Stimulated activated CD8-positive, alpha-beta memory T cell treated with anti-CD3 and anti-CD28 coated beads, Interleukin-15, amount 100 ng/mL, for 48 hours (primary cell): ENCODE data around the gene DRGX.

Experiments used
- DNase-seq, 2 donors: peaks; one replicate each; pipeline ENCODE4 v3.0.0-alpha.2; 2020; ENCODE audit warnings: low read depth in 2 of 2

DRGX gene

GRCh38 chr10:49395741-49396665, at the start of gene DRGX:
DRGX (minus strand) TSS chr10:49396089; CDS start chr10:49395440, 649 bp downstream.
- no peak for DNase-seq

DNA sequence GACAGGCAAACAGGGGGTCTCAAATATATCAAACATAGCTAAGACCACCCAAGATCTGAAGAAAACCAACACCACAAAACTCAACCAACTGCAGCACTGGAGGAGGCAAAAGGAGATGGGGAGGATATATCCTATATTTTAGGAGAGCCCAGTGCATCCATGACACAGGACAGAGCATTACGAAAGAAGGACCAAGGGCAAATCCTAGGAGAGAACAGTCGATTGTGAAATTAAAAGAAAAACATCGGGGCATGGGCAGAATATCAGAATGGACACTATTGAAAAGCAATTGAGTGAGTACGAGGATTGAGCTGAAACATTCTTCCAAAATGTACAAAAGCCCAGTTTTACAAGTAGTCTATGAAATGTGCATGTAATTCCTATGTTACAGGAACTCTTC, 48.5 kb upstream of the DRGX start:
- no peak for DNase-seq

DNA sequence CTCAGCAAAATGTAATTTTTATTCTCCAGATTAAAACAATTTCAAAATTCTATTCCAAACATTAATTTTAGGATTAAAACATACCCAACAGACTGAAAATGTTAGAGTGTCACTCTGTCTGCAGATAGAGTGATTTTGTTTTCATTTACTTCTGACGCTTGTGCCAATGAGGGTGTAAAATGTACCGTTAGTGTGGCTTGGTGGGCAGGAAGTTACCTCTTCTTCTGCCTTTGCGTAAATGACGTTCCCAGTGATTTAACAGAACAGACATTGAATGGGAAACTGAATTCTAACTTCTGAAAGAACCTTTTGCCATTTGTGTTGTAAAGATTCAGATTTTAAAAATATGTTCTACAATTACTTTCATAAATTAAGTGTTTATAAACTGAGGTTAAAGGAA, 47.0 kb upstream of the DRGX start:
- DNase-seq = no peak

- no peak for DNase-seq
Measured at GRCh38 chr10:49441488-49442476, 45.9 kb upstream of the DRGX start.

GRCh38 chr10:49435225-49435624, 39.3 kb upstream of the DRGX start:
- no peak for DNase-seq

DNA sequence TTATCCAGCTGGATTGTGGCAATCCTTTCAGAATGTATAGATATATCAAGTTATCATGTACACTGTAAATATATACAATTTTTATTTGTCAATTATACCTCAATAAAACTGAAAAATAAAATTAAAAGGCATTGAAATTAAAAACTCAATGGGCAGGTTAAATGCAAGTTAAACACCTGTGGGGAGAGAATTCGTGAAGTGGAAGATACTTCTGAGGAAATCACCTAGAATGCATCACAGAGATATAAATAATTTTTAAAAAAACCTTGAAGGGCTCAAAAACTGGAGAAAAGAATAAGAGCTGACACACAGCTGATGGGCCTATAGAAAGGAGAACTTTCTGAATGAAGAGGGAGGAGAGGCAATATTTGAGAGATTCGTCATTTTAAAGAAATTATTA, 37.2 kb upstream of the DRGX start:
- no peak for DNase-seq

DNA sequence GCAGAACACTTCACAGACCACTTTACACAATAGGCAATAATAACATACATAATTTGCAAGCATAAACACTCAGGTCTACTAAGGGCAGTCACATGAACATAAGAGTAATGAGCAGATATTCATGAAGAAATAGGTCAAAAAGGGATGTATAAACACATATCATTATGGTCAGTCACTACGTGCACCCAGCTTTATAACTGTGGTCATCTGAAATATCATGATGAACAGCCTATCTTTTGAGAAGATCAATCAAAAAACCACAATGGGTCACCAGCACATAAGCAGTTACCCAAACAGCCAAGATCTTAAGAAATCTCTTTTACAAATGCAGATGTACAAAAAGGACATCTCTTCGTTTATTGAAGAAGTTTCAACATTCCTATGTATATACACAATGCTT, 35.5 kb upstream of the DRGX start:
- DNase-seq = no peak

DNA sequence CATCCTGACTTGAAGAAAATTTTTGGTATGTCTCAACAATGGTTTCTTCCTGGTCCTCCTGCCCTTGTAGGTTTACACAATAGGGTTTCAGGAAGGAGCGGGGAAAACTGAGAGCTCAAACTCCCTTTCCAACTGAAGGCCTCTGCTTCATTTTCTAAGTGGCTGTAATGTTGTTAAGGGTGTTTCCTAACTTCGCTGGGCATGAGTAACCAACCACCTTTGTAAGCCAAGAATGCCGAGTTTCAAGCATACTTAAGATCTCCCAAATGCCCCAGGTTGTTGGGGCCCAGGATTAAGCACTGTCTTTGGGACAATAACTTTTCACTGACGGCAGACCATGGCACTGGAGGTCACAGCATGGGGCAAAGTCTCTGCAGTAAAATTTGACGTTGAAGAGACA, 33.6 kb upstream of the DRGX start:
- DNase-seq = no peak

DNA sequence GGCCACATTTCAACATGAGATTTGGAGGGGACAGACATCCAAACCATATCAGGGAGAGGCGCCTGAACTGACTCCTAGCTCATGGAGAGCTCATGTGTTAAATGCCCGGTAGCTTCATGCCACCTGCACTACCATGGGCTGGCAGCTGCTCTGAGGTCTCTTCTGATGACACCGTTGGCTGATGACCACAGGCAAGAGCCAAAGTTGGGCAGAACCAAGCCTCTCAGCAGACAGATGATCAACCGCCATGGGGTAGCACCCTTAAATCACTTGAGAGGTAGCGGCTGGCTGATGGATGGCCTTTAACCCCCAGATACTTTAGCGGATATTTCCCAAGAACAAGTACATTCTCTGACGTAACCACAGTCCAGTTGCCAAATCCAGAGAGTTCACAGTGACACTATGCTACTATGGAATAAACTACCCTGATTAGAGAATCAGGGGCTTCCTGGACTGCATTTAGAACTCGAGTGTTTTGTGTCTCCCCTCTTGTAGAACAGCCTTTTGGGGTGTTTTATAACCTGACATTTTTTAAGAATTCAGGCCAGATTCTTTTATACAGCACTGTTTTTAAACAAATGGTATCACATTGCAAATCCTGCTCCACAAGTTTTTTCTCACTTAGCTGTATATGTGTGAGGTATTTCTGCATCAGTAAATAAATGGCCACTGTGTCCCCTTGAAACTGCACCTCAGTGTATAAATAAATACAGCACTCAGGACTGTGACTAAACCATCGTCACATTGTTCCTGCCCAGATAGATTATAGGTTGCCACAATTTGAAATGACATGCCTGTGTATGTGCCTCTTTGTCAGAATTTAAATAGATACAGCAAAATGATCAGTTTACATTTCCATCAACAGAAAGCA, 30.8 kb upstream of the DRGX start:
- DNase-seq = no peak

DNA sequence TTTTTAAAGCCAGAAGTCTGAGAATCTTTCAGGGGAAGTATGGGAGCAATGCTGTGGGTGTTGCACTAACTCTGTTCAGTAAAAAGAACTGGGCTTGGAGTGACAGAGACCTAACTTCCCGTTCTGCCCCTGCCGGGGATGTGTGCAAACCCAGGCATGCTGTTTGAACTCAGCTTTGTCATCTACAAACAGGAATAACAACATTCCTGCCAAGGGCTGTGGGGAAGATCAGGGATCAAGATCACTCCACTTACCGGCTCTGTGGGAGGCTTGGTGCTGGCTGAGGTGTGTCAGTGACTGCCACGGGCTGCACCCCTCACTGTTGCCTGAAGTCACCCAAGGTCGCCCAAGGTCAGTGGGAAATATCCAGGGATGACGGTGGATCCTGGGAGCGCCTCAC, 23.1 kb upstream of the DRGX start:
- DNase-seq = no peak

DNA sequence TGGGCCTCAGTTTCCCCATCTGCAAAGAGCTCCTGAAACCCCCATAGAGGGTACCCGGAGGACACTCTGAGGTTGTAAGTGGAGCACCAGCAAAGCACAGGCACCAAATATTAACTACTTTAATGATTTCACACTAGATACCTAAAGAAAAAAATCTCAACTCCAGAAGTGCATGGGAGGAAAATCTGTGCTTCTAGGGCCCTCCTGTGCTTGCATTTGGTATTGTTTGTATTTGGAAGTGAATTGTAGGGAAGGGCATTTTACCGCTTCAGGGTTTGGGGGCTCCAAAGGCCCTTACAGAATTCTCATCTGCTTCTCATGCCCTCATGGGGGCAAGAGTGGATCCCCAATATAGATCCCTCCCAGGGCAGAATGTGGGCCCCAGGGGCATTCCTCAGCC, 22.4 kb upstream of the DRGX start:
- DNase-seq = no peak

DNA sequence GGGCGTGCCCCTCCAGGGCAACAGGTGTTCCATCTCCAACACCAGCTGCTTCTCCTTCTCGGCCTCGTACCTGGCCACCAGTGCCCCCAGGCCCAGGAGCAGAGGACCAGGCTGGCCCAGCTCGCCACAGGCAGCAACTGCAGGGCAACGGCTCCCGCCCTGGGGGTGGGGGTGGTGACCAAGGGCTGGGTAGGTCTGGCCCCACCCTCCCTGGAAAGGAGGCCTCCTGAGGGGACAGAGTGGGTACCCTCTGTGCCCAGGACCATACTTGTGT, 22.1 kb upstream of the DRGX start:
- DNase-seq = no peak

DNA sequence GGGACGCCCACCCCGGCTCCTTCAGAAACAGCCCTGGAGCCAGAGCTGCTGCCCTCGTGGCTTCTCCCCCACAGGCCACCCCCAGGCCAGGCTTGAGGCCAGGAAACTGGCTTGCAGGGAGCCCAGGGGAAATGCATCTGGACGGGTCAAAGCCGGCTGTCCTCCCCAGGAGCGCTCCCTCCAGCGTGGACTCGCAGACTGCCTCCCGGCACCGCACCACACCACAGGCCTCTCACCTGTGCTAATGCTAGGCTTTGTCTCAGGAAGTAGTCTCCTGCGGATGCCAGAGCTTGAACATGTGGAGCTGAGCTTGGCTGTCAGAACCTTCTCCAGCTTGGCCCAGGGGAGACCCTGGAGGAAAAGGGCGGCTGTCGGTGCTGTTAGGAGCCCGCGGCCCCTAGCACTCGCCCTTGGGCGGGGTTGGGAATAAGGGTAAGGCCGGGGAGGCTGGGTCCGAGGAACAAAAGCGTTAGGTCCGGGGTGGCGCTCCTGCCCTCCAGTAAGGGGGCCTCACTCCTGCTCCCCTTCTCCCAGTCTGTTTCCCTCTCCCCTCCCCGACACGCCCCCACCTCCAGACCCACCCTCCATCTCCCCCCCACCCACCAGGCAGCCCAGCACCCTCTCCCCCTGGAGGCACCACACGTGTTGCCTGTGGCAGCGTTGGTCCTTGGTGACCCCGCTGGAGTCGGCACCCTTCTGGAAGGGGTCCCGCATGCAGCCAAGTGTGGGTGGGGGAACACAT, 21.6 kb upstream of the DRGX start:
- no peak for DNase-seq

GRCh38 chr10:49415846-49416245, 20.0 kb upstream of the DRGX start:
- no peak for DNase-seq

- DNase-seq = no peak
Measured at GRCh38 chr10:49415109-49415508, 19.2 kb upstream of the DRGX start.

DNA sequence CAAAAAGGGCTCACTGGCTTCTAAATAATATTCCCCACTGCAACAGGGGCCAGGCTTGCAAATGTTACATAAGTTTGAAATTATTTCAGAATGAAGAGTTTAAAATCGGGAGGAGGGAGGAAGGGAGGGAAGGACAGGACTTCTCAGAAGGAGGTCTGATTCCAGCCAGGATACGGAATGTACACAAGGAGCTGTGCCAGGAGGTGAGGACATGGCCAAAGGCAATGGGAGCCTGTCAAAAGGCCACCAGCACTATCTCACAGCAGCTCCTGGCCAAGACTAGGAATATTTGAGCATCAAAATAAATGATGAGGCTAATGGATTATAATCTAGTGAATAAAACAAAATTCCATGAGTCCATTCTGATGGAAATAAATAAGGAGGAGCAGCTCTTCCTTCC, 18.6 kb upstream of the DRGX start:
- no peak for DNase-seq

- no peak for DNase-seq
Measured at GRCh38 chr10:49412571-49412970, 16.7 kb upstream of the DRGX start.

DNA sequence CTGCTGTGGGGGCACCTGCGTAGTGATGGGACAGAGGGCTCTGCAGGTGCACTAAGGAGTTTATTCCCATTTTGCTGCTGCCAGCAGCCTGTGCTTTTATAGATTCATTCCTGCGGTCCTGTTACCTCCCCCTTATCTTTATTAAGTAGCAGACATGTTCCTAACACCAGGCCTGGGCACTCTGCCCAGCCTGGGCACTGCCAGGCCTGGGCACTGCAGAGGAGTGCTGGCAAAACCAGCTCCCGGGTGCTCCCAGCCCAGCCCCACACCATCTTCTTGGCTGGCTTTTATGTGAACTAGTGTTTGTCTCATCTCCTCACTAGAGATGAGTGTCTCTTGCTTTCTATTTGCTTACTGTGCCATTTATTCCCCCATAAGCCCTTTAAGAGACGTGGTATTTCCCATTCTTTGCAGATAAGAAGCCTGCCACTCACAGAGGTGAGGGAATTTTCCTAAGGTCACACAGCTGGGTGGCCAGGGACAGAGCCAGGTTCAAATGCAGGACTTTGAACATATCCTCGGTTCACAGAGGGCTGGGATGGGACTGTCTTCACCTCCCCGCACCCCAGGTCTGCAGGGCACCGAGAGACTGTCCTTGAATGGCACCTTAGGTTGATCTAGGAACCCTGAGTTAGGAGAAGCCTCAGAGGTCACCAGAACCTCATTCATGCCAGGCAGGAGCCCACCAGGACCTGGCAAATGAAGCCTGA, 14.6 kb upstream of the DRGX start:
- no peak for DNase-seq

GRCh38 chr10:49409755-49410154, 13.9 kb upstream of the DRGX start:
- no peak for DNase-seq

GRCh38 chr10:49408519-49409306, 12.8 kb upstream of the DRGX start:
- DNase-seq = no peak
